Gastroesophageal sphincter (tissue), 3 donors: ENCODE data around the gene RASGRP1.

Experiments used
- EP300 ChIP-seq: sonication (generic); formaldehyde crosslinking; IDR thresholded peaks from one replicate; pipeline ENCODE4 v1.6.1; 2017; ENCODE audit warnings: antibody characterized with exemption, mild to moderate bottlenecking
- POLR2A ChIP-seq, 2 donors: fragments of 450-650 bp; IDR thresholded peaks; one replicate each; pipeline ENCODE4 v1.6.1; 2017; ENCODE audit warnings: antibody characterized with exemption in 2 of 2, mild to moderate bottlenecking in 2 of 2, moderate library complexity in 1 of 2
- POLR2AphosphoS5 ChIP-seq: sonication (generic); formaldehyde crosslinking; IDR thresholded peaks from one replicate; pipeline ENCODE4 v1.6.1; 2017; ENCODE audit warnings: antibody characterized with exemption
- TF ChIP-seq, protein P1 (sequence below), 4 experiments: fragments of 200-600 bp in 2 of 4; fragments of 450-650 bp in 2 of 4; sonication (generic) in 1 of 4; IDR thresholded peaks; one replicate each; pipeline ENCODE4 v1.5.1; 2017 to 2019; ENCODE audit warnings: antibody characterized with exemption in 4 of 4, mild to moderate bottlenecking in 2 of 4, moderate library complexity in 2 of 4

- TF ChIP-seq, protein P1, sequence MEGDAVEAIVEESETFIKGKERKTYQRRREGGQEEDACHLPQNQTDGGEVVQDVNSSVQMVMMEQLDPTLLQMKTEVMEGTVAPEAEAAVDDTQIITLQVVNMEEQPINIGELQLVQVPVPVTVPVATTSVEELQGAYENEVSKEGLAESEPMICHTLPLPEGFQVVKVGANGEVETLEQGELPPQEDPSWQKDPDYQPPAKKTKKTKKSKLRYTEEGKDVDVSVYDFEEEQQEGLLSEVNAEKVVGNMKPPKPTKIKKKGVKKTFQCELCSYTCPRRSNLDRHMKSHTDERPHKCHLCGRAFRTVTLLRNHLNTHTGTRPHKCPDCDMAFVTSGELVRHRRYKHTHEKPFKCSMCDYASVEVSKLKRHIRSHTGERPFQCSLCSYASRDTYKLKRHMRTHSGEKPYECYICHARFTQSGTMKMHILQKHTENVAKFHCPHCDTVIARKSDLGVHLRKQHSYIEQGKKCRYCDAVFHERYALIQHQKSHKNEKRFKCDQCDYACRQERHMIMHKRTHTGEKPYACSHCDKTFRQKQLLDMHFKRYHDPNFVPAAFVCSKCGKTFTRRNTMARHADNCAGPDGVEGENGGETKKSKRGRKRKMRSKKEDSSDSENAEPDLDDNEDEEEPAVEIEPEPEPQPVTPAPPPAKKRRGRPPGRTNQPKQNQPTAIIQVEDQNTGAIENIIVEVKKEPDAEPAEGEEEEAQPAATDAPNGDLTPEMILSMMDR (IDR thresholded peaks at IDR 0.05) = no peak
- TF ChIP-seq EP300 (no peak), POLR2A (IDR thresholded peaks at IDR 0.05) (no peak), POLR2AphosphoS5 (no peak)
These were observed 44.1 kb upstream of the RASGRP1 start for GRCh38 chr15:38608682-38609081.
